Astrocyte of the cerebellum (primary cell): ENCODE results near the gene MYO3B.

Source experiments
- DNase-seq: peaks from one replicate; pipeline ENCODE4 v3.0.0-alpha.2; 2011; ENCODE audit warnings: low read depth
- H3K4me3 ChIP-seq: 2 replicates; pipeline ENCODE4 v1.5.1; 2011; ENCODE audit warnings: mild to moderate bottlenecking, low read depth, low read length, moderate library complexity
- CTCF ChIP-seq: IDR thresholded peaks from 2 replicates; pipeline ENCODE4 v1.5.1; 2012; ENCODE audit warnings: low read length, low read depth, moderate library complexity, mild to moderate bottlenecking; ENCODE audit errors: missing control alignments
- in situ Hi-C: cut with HindIII; loops from 2 replicates; pipeline ENCODE4 v1.10.0; 2017; ENCODE audit warnings: low sequenced_read_pairs

MYO3B gene

GRCh38 chr2:170159060-170159459 lies 18.9 kb upstream of the MYO3B start:
- in situ Hi-C loops: no loop called here
- no peak for TF ChIP-seq CTCF
- DNase-seq: no peak
- no peak overlapping the region for H3K4me3 ChIP-seq

- H3K4me3 ChIP-seq: no peak overlapping the region
- DNase-seq: no peak
- TF ChIP-seq CTCF: no peak
- in situ Hi-C loops: no loop called here
Measured at GRCh38 chr2:170161516-170162270, 16.3 kb upstream of the MYO3B start.

GRCh38 chr2:170162271-170162632 lies 15.7 kb upstream of the MYO3B start:
- H3K4me3 ChIP-seq: no peak overlapping the region
- in situ Hi-C loops: no loop called here
- DNase-seq: no peak
- TF ChIP-seq CTCF: no peak

- DNase-seq: no peak
- in situ Hi-C loops: no loop called here
- no peak overlapping the region for H3K4me3 ChIP-seq
- no peak for TF ChIP-seq CTCF
Measured at GRCh38 chr2:170163411-170164065, 14.4 kb upstream of the MYO3B start.

- no peak overlapping the region for H3K4me3 ChIP-seq
- DNase-seq: no peak
- in situ Hi-C loops: no loop called here
- TF ChIP-seq CTCF: no peak
Measured at GRCh38 chr2:170165129-170165528, 12.8 kb upstream of the MYO3B start.

GRCh38 chr2:170166735-170167134 lies 11.2 kb upstream of the MYO3B start:
- in situ Hi-C loops: no loop called here

More at GRCh38 chr2:170166735-170167134, 11.2 kb upstream of the MYO3B start:
- no peak for DNase-seq
- no peak for TF ChIP-seq CTCF
- no peak overlapping the region for H3K4me3 ChIP-seq
